CD14-positive monocyte (primary cell): ENCODE measurements around the gene VOPP1. TPM values are rescaled to one million over a fixed set of nuclear protein-coding genes. Genes with fewer than 3 reads are reported as not detected.

Source experiments
- DNase-seq, 3 donors: peaks; one replicate each; pipeline ENCODE4 v3.0.0-alpha.2; 2011 to 2022
- H2AFZ ChIP-seq: 2 replicates; pipeline ENCODE4 v1.6.0; 2012; ENCODE audit warnings: mild to moderate bottlenecking, low read depth, low read length, inconsistent platforms; ENCODE audit not compliant: insufficient read depth, poor library complexity, severe bottlenecking
- H3K27ac ChIP-seq, 2 donors: 1 replicate in 1 of 2; 2 replicates in 1 of 2; pipeline ENCODE4 v1.5.1; 2012 to 2013; ENCODE audit warnings: low read length in 2 of 2, control low read depth in 1 of 2, inconsistent platforms in 1 of 2, low read depth in 1 of 2, mild to moderate bottlenecking in 1 of 2
- H3K27me3 ChIP-seq, 2 donors: one replicate each; pipeline versions ENCODE4 v1.6.0 to v1.6.1; 2011 to 2013; ENCODE audit warnings: low read length in 2 of 2; ENCODE audit not compliant: control insufficient read depth in 2 of 2, insufficient read depth in 2 of 2
- H3K36me3 ChIP-seq, 2 donors: replicated peaks in 1 of 2; 1 replicate in 1 of 2; 2 replicates in 1 of 2; pipeline versions ENCODE4 v1.5.1 to v1.6.1; 2012 to 2013; ENCODE audit warnings: low read length in 2 of 2, control low read depth in 1 of 2, inconsistent platforms in 1 of 2, mild to moderate bottlenecking in 1 of 2; ENCODE audit not compliant: insufficient read depth in 2 of 2, control insufficient read depth in 1 of 2
- H3K4me1 ChIP-seq, 2 donors: 1 replicate in 1 of 2; 2 replicates in 1 of 2; pipeline versions ENCODE4 v1.5.1 to v1.6.1; 2012 to 2013; ENCODE audit warnings: low read length in 2 of 2, control low read depth in 1 of 2, inconsistent platforms in 1 of 2, mild to moderate bottlenecking in 1 of 2, moderate library complexity in 1 of 2; ENCODE audit not compliant: insufficient read depth in 2 of 2, control insufficient read depth in 1 of 2
- H3K4me2 ChIP-seq: replicated peaks from 2 replicates; pipeline ENCODE3; 2012; ENCODE audit warnings: low read length, moderate library complexity, mild to moderate bottlenecking; ENCODE audit not compliant: poor library complexity, severe bottlenecking; ENCODE audit errors: extremely low read depth
- H3K4me3 ChIP-seq, 3 experiments: fragments of 200-600 bp in 1 of 3; sonication (generic) in 1 of 3; replicated peaks in 1 of 3; 1 replicate in 2 of 3; 2 replicates in 1 of 3; pipeline ENCODE4 v1.5.1; 2011 to 2013; ENCODE audit warnings: low read length in 3 of 3, mild to moderate bottlenecking in 3 of 3, control low read depth in 2 of 3, low read depth in 2 of 3, inconsistent platforms in 1 of 3, moderate library complexity in 1 of 3
- H3K79me2 ChIP-seq: 2 replicates; pipeline ENCODE4 v1.6.0; 2012; ENCODE audit warnings: mild to moderate bottlenecking, control low read depth, inconsistent platforms, low read length, moderate library complexity; ENCODE audit not compliant: insufficient read depth
- H3K9ac ChIP-seq: 2 replicates; pipeline ENCODE4 v1.6.0; 2017; ENCODE audit warnings: low read length, mild to moderate bottlenecking; ENCODE audit not compliant: insufficient read depth, poor library complexity, severe bottlenecking
- H3K9me3 ChIP-seq, 2 donors: replicated peaks in 1 of 2; 1 replicate in 1 of 2; 2 replicates in 1 of 2; pipeline versions ENCODE4 v1.5.1 to v1.6.1; 2012 to 2013; ENCODE audit warnings: low read length in 2 of 2, control low read depth in 1 of 2; ENCODE audit not compliant: control insufficient read depth in 1 of 2, insufficient read depth in 1 of 2
- H4K20me1 ChIP-seq: 2 replicates; pipeline ENCODE4 v1.6.0; 2012; ENCODE audit warnings: mild to moderate bottlenecking, low read length, control low read depth, moderate library complexity; ENCODE audit not compliant: insufficient read depth
- H3K27ac Mint-ChIP-seq, 7 donors: one replicate each; pipeline ENCODE4 v1.8.0; 2020; ENCODE audit warnings: mild to moderate bottlenecking in 7 of 7, mixed read lengths in 7 of 7, moderate library complexity in 6 of 7, inconsistent platforms in 2 of 7
- H3K27me3 Mint-ChIP-seq, 3 donors: one replicate each; pipeline ENCODE4 v1.8.0; 2021 to 2022; ENCODE audit warnings: low read depth in 3 of 3, mild to moderate bottlenecking in 3 of 3, mixed read lengths in 3 of 3, moderate library complexity in 3 of 3, inconsistent platforms in 1 of 3
- H3K36me3 Mint-ChIP-seq, 2 donors: one replicate each; pipeline ENCODE4 v1.8.0; 2020; ENCODE audit warnings: mixed read lengths in 2 of 2, inconsistent platforms in 1 of 2, mild to moderate bottlenecking in 1 of 2
- H3K4me1 Mint-ChIP-seq: one replicate; pipeline ENCODE4 v1.8.0; 2020; ENCODE audit warnings: mild to moderate bottlenecking, mixed read lengths
- H3K4me3 Mint-ChIP-seq, 2 donors: one replicate each; pipeline ENCODE4 v1.8.0; 2020; ENCODE audit warnings: mild to moderate bottlenecking in 2 of 2, mixed read lengths in 2 of 2, moderate library complexity in 1 of 2
- H3K9me3 Mint-ChIP-seq, 7 donors: one replicate each; pipeline ENCODE4 v1.8.0; 2020 to 2022; ENCODE audit warnings: mixed read lengths in 7 of 7, mild to moderate bottlenecking in 6 of 7, moderate library complexity in 6 of 7, inconsistent platforms in 2 of 7
- CTCF ChIP-seq: fragments of 200-600 bp; IDR thresholded peaks from one replicate; pipeline ENCODE4 v1.8.0; 2022; ENCODE audit warnings: antibody characterized with exemption, mild to moderate bottlenecking
- WGBS: methylation state at CpG from one replicate; pipeline ENCODE4 v1.1.5; 2013; ENCODE audit warnings: missing lambda C conversion rate; ENCODE audit not compliant: insufficient coverage; 5-methylcytosine and 5-hydroxymethylcytosine counted together
- intact Hi-C, 2 donors: fragments of 100-400 bp; cut with micrococcal nuclease; formaldehyde crosslinking; loops; one replicate each; pipeline versions ENCODE4 v1.15.0 to v1.15.1; 2023
- polyA plus RNA-seq, 3 donors: library from polyadenylated mRNA; depleted of rRNA in 1 of 3; unstranded in 2 of 3; stranded (reverse) in 1 of 3; fragments of 300-500 nt in 2 of 3; fragments of >200 nt in 1 of 3; fragmentation: Illumina TruSeq in 2 of 3; gene quantifications; 1 replicate in 2 of 3; 2 replicates in 1 of 3; pipeline ENCODE4 v1.2.3, GENCODE V29; 2012 to 2021

Gene VOPP1
- polyA plus RNA-seq, 3 donors: 16.7 to 22.1 (median 18.0) TPM

- no peaks in the 10 kb centered on the region for H3K9me3 Mint-ChIP-seq
- Histone ChIP-seq H3K9me3 (no peaks in the 10 kb centered on the region), H3K36me3 (peaks cover 34 to 69% of the 10 kb centered on the region in 2 donors), H3K4me2 (no peak overlapping the region), H3K4me3 (no peak overlapping the region), H3K9ac (no peak overlapping the region), H3K27ac (no peak overlapping the region), H4K20me1 (no peaks in the 10 kb centered on the region), H3K27me3 (no peaks in the 10 kb centered on the region), H2AFZ (no peak overlapping the region), H3K4me1 (peaks cover 0 to under 1% of the 10 kb centered on the region in 2 donors), H3K79me2 (no peaks in the 10 kb centered on the region)
- peaks cover 2% of the 10 kb centered on the region for H3K4me1 Mint-ChIP-seq
- WGBS: 95% methylated on average over 3 of the region's 6 CpGs
- intact Hi-C loops: no loop called here
- peak overlapping the region in 1 of 7 donors; percentile 69 for H3K27ac Mint-ChIP-seq
- no peak for DNase-seq
- H3K27me3 Mint-ChIP-seq: no peaks in the 10 kb centered on the region
- TF ChIP-seq CTCF: no peak
- H3K4me3 Mint-ChIP-seq: no peak overlapping the region
- H3K36me3 Mint-ChIP-seq: peaks cover 64 to 75% of the 10 kb centered on the region in 2 donors
These were observed 57.6 kb downstream of the VOPP1 start for GRCh38 chr7:55514546-55515265.

- Mint-ChIP-seq H3K4me1 (peaks cover 9% of the 10 kb centered on the region), H3K4me3 (no peak overlapping the region), H3K27me3 (no peaks in the 10 kb centered on the region), H3K9me3 (no peaks in the 10 kb centered on the region), H3K36me3 (peaks cover 56 to 67% of the 10 kb centered on the region in 2 donors), H3K27ac (peak overlapping the region in 5 of 7 donors; percentile 14 to 76 (median 33))
- no peaks in the 10 kb centered on the region for H3K27me3 ChIP-seq
- intact Hi-C loops: no loop called here
- H2AFZ ChIP-seq: no peak overlapping the region
- H3K27ac ChIP-seq: no peak overlapping the region
- peaks cover 33 to 61% of the 10 kb centered on the region in 2 donors for H3K36me3 ChIP-seq
- no peak overlapping the region for H3K4me3 ChIP-seq
- peaks cover 0 to 9% of the 10 kb centered on the region in 2 donors for H3K4me1 ChIP-seq
- no peaks in the 10 kb centered on the region for H3K9me3 ChIP-seq
- DNase-seq: no peak
- TF ChIP-seq CTCF: no peak
- no peak overlapping the region for H3K9ac ChIP-seq
- no peaks in the 10 kb centered on the region for H3K79me2 ChIP-seq
- no peak overlapping the region for H3K4me2 ChIP-seq
- WGBS: no CpG with 5 or more reads among the region's 5 CpGs
- no peaks in the 10 kb centered on the region for H4K20me1 ChIP-seq
These were observed 58.4 kb downstream of the VOPP1 start for GRCh38 chr7:55513868-55514267.
